Esophagus (tissue), 2 donors: ENCODE data around the gene ZDHHC7. TPM values are rescaled to one million over a fixed set of nuclear protein-coding genes. Genes with fewer than 3 reads are reported as not detected.
A peak's percentile ranks its signal among the peaks of the same experiment; 100 is the strongest.

ENCODE experiments used
- H3K27ac ChIP-seq, 2 donors: one replicate each; pipeline ENCODE4 v1.5.1; 2013; ENCODE audit warnings: low read depth in 2 of 2, mild to moderate bottlenecking in 2 of 2, inconsistent platforms in 1 of 2, low read length in 1 of 2, moderate library complexity in 1 of 2
- H3K27me3 ChIP-seq, 2 donors: one replicate each; pipeline ENCODE4 v1.6.1; 2013; ENCODE audit warnings: low read length in 2 of 2, control low read depth in 1 of 2, mild to moderate bottlenecking in 1 of 2; ENCODE audit not compliant: insufficient read depth in 2 of 2, control insufficient read depth in 1 of 2
- H3K36me3 ChIP-seq, 2 donors: one replicate each; pipeline ENCODE4 v1.6.1; 2013; ENCODE audit warnings: low read length in 1 of 2; ENCODE audit not compliant: control insufficient read depth in 2 of 2, insufficient read depth in 2 of 2
- H3K4me1 ChIP-seq, 2 donors: one replicate each; pipeline ENCODE4 v1.6.1; 2013; ENCODE audit warnings: low read length in 1 of 2; ENCODE audit not compliant: control insufficient read depth in 2 of 2, insufficient read depth in 2 of 2
- H3K4me3 ChIP-seq, 2 donors: one replicate each; pipeline ENCODE4 v1.5.1; 2013; ENCODE audit warnings: low read length in 2 of 2, mild to moderate bottlenecking in 2 of 2, low read depth in 1 of 2, moderate library complexity in 1 of 2
- H3K9me3 ChIP-seq, 2 donors: one replicate each; pipeline ENCODE4 v1.6.1; 2013; ENCODE audit warnings: mild to moderate bottlenecking in 2 of 2, low read depth in 1 of 2, low read length in 1 of 2, moderate library complexity in 1 of 2; ENCODE audit not compliant: control insufficient read depth in 2 of 2, insufficient read depth in 1 of 2
- WGBS, 2 donors: extraction: QIAGEN DNeasy Blood & Tissue Kit; methylation state at CpG; one replicate each; pipeline ENCODE4 v1.1.7; 2013; 5-methylcytosine and 5-hydroxymethylcytosine counted together
- polyA plus RNA-seq, 2 donors: library from polyadenylated mRNA; stranded (reverse); fragments of 200-250 nt; gene quantifications; one replicate each; pipeline ENCODE4 v1.2.3, GENCODE V29; 2013
- donor health status: healthy with polysubstance abuse.
- donor health status: Bipolar disorder and iron deficiency.

The ZDHHC7 gene
- polyA plus RNA-seq, 2 donors: 17.1 to 17.9 TPM

DNA sequence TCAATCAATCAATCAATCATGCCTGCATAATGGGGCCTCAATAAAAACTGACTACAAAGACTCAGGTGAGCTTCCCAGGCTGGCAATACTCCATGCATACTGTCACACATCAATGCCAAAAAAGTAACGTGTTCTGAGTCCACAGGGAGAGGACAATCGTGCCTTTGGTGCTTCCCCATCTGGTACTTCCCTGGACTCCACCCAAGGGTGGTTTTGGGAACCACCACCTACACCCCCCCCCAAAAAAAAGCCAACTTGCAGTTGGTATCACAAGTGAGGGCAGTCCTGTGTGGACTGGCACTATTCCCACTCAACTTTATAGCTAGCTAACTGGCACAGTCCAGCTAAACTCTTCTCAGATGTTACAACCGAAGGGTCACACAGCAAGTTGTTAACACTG is 3.1 kb downstream of the ZDHHC7 start:
- H3K9me3 ChIP-seq: no peaks in the 10 kb centered on the region
- H3K36me3 ChIP-seq: no peaks in the 10 kb centered on the region
- H3K4me1 ChIP-seq: peaks cover 9 to 18% of the 10 kb centered on the region in 2 donors
- peak overlapping the region in 1 of 2 donors; percentile 9 for H3K27ac ChIP-seq
- WGBS, 2 donors: 57 to 66% methylated on average over 3 of the region's 3 CpGs
- no peaks in the 10 kb centered on the region for H3K27me3 ChIP-seq
- no peak overlapping the region for H3K4me3 ChIP-seq

DNA sequence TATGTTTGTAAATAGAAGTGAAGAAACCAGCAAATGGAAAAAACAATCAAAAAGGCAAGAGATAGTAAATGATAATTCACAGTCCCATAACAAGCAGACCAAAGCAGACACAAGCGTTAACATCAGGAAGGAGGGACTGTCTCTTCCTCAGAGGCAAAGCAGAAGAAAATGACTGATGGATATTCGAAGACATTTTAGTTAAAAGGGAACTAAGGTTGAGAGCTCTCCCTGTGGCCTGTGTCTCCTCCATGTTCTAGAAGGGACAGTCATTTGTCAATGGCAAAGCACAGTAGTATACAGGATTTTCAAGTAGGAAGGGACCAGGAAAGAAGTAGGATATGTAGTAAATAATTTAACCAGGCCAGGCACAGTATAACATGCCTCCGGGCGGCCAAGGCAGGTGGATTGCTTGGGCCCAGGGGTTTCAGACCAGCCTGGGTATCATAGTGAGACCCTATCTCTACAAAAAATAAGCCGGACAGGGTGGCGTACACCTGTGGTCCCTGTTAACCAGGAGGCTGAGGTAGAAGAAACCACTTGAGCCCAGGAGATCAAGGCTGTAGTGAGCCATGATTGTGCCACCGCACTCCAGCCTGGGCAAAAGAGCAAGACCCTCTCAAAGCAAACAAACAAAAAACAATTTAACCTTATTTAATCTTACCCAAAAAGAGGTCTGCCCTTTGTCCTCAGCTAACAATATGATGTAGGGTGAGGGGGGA is 3.7 kb downstream of the ZDHHC7 start:
- Histone ChIP-seq H3K4me3 (no peak overlapping the region), H3K27ac (peak overlapping the region in 1 of 2 donors; percentile 8), H3K9me3 (no peaks in the 10 kb centered on the region), H3K27me3 (no peaks in the 10 kb centered on the region), H3K4me1 (peaks cover 15 to 24% of the 10 kb centered on the region in 2 donors), H3K36me3 (no peaks in the 10 kb centered on the region)
- WGBS, 2 donors: 94 to 95% methylated on average over 7 of the region's 7 CpGs

DNA sequence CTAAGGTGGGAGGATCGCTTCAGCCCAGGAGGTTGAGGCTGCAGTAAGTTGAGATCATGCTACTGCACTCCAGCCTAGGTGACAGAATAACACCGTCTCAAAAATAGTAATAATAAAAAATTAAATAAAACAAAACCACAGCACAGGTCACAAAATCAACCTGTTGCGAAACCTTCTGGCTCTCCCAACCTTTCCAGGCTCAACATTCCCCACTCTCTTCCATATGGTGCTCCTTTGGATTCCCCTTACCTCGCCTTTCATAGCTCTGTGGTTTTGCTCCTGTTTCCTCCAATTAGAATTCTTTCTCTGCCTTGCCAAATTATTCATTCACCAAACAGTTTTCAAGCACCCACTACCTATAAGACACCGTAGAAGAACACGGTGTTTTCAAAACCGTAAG is 4.7 kb downstream of the ZDHHC7 start:
- H3K27me3 ChIP-seq: no peaks in the 10 kb centered on the region
- H3K4me1 ChIP-seq: peaks cover 15 to 29% of the 10 kb centered on the region in 2 donors
- H3K36me3 ChIP-seq: no peaks in the 10 kb centered on the region
- whole genome bisulfite sequencing, 2 donors: 88 to 91% methylated on average over 7 of the region's 7 CpGs
- H3K9me3 ChIP-seq: no peaks in the 10 kb centered on the region
- H3K27ac ChIP-seq: no peak overlapping the region
- H3K4me3 ChIP-seq: no peak overlapping the region

DNA sequence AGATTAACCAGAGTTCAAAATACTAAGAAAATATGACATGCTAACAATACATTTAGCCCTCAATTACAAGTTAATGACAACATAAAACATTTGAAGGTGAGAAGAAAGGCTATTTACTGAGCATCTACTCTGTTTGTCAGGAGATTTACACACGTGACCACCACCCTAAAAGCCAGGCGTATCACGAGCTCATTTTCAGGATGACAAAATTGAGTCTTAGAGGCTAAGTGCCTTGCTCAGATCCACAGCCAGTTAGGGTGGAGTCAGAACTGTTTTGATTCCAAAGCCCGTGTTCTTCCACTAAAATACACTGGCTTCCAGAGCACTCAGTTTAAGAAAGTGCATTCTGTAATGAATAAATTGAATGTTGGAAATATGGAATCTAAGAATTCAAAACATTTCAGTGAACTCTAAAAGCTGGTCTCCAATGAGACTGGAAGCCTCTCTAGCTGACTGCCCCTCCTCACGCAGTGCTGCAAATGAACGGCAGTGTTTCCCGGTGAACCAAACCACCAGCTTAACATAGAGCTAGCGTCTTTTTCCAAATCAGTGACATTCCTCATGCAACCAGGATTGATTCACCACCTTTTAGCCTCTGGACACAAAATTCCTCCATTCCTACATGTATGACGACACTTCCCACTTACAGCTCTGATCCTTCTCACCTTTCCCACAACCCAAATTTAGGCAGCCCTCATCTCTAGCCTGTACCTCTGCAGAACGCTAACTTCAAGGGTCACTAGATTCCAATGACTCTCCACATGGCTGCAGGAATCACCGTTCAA is 5.9 kb downstream of the ZDHHC7 start:
- no peak overlapping the region for H3K4me3 ChIP-seq
- WGBS, 2 donors: 36 to 53% methylated on average over 11 of the region's 11 CpGs
- H3K4me1 ChIP-seq: peaks cover 19 to 34% of the 10 kb centered on the region in 2 donors
- no peaks in the 10 kb centered on the region for H3K9me3 ChIP-seq
- no peaks in the 10 kb centered on the region for H3K36me3 ChIP-seq
- no peaks in the 10 kb centered on the region for H3K27me3 ChIP-seq
- H3K27ac ChIP-seq: peak overlapping the region; percentile 52 to 77

DNA sequence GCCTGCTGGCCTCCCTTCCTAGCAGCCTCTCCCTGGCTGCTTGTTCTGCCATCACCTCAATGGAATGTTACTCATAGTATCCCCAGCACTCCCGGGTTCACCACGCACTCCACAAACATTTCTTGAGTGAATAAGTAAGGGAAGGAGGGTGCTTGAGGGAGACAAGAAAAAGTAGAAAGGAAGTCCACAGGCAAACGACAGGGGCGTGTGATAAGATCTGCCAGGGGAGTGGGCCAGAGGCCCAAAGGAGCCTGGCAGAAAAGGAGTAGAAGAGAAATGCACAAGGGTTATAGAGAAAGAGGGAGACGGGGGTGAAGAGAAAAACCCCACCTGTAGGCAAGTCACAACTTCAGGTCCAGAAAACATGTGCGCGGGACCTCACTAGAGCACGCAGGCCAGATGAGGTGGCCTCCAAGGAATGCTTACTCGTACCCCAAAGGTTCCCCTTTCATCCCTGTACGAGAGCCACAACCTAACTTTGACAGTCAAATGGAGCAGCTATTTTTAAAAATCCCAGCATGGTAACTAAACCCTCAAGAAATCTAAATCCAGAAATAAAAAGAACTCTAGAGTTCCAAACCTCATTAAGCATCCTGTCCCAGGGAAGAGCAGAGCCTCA is 6.6 kb downstream of the ZDHHC7 start:
- H3K9me3 ChIP-seq: no peaks in the 10 kb centered on the region
- 62 to 63% methylated on average over 10 of the region's 10 CpGs for WGBS, 2 donors
- H3K4me1 ChIP-seq: peaks cover 16 to 32% of the 10 kb centered on the region in 2 donors
- no peaks in the 10 kb centered on the region for H3K36me3 ChIP-seq
- H3K4me3 ChIP-seq: no peak overlapping the region
- no peaks in the 10 kb centered on the region for H3K27me3 ChIP-seq
- peak overlapping the region; percentile 52 to 73 for H3K27ac ChIP-seq

DNA sequence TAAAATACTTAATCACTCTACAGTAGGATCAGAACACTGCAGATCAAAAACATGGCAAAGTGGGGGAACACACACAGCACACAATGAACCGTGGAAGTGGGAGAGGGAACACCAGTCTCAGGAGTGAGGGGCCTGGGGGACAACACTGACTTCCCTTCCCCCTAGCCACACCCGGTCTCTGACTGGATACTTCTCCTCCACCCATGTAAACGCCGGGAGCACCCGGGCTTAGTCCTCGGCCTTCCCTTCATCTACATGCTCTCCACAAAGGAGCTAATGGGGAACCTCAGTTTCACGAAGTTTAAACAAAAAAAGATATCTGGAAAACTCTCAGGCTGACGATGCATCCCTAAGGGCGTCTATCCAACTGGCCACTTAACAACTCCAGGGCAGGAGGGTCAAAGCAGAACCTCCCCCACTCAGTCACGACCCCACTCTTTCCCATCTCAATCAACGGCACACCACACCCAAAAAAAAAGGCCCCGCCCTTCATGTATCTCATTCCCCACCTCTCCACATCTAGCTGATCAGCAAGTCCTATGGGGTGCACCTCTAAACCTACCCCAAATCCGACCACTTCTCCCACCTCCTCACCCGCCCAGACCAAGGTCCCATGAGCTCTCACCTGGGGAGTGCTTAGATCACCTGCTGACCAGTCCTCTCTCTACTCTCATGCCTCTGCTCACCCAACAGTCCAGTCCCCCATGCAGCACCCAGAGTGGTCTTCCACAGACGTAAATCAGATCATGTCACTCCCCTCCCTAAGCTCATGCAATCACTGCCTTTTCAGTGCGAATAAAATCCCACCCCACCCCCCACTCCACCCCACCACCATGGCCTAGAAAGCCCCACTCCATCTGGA is 7.4 kb downstream of the ZDHHC7 start:
- Histone ChIP-seq H3K36me3 (no peaks in the 10 kb centered on the region), H3K27me3 (no peaks in the 10 kb centered on the region), H3K4me1 (peaks cover 16 to 32% of the 10 kb centered on the region in 2 donors), H3K4me3 (no peak overlapping the region), H3K27ac (peak overlapping the region; percentile 52 to 73), H3K9me3 (no peaks in the 10 kb centered on the region)
- WGBS, 2 donors: 59 to 65% methylated on average over 16 of the region's 16 CpGs

DNA sequence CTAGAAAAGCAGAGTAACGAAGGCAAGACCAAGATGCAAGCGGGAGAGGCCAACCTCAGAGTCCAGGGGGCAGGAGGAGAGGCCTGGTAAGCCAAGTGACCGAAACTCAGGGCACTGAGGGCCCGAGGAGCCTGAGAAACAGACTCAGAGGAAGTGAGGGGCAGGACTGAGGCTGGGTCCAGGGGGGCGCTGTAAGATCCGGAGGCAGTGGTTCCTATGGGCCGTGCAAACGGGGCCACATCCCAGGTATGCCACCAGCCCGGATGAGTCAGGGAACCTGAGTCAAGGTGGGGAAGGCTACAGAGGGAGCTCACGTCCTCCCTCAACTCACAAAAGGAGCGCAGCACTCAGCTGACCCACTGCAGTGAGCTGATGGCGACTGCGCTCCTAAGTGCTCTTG is 8.3 kb downstream of the ZDHHC7 start:
- Histone ChIP-seq H3K27me3 (no peaks in the 10 kb centered on the region), H3K27ac (peak overlapping the region in 1 of 2 donors; percentile 74), H3K9me3 (no peaks in the 10 kb centered on the region), H3K4me3 (no peak overlapping the region), H3K36me3 (no peaks in the 10 kb centered on the region), H3K4me1 (peaks cover 16 to 29% of the 10 kb centered on the region in 2 donors)
- WGBS, 2 donors: 86 to 87% methylated on average over 13 of the region's 13 CpGs

DNA sequence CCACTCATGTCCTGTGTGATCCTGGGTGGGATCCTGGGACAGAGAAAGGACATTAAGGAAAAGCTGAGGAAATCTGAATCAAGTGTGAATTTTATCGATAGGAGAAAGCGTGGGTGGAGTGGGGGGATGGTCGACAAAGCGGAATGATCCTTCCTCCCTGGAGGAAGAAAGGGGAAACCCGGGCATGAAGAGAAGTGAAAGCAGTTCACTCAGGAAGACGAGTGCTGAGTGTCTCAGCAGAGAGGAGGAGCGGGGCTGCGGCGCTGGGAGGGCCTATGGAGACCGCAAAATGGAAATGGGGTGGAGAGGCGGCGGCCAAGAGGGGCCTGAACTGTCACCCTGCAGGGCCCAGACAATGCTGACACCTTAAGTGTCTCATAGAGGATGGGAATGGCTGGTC is 8.7 kb downstream of the ZDHHC7 start:
- H3K27ac ChIP-seq: peak overlapping the region; percentile 48 to 74

DNA sequence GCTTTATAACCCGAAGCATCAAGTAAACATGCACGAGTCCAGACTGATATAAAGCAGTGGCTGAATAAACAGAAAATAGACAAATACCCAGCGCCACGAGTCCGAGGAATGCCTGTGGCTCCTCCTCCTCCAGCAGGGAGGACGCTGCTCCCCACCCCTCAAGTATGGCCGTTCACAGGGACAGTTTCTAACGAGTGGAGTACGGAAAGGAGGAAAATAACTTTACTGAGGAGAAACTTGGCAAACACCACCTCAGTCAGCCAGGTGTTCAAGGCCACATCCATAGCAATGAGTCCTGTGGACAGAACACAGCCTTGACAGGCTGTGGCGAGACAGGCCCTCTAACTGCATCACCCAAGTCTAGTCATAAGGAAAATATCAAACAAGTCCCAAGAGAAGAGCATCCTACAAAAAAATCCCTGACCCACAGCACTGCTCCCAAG is 9.2 kb downstream of the ZDHHC7 start:
- Histone ChIP-seq H3K4me3 (no peak overlapping the region), H3K27me3 (no peaks in the 10 kb centered on the region), H3K27ac (peak overlapping the region; percentile 31 to 48), H3K36me3 (no peaks in the 10 kb centered on the region), H3K4me1 (peaks cover 16 to 28% of the 10 kb centered on the region in 2 donors), H3K9me3 (no peaks in the 10 kb centered on the region)
- WGBS, 2 donors: 49 to 64% methylated on average over 10 of the region's 10 CpGs

More for the DNA sequence above, 8.7 kb downstream of the ZDHHC7 start:
- Histone ChIP-seq H3K27me3 (no peaks in the 10 kb centered on the region), H3K4me1 (peaks cover 16 to 28% of the 10 kb centered on the region in 2 donors), H3K9me3 (no peaks in the 10 kb centered on the region), H3K4me3 (no peak overlapping the region), H3K36me3 (no peaks in the 10 kb centered on the region)
- WGBS, 2 donors: 62 to 69% methylated on average over 12 of the region's 12 CpGs
